ENCODE data around the gene CCDC71. TPM values are rescaled to one million over a fixed set of nuclear protein-coding genes. Genes with fewer than 3 reads are reported as not detected.

CCDC71 gene
- total and polyA plus RNA-seq, 2 of the 13 experiments (the other 11 are each of a cell fraction or from before 2014, with no cell fraction given): 9.7 to 14.3 TPM

GRCh38 chr3:49165771-49166751 is at the start of gene CCDC71 (continued):
- peak; percentile 47; the same call in 1 of the 2 replicates for TF ChIP-seq ZNF609 (CRISPR knock-in tag; IDR thresholded peaks at IDR 0.05; ENCODE audit: borderline replicate concordance)
- peak; percentile 48 for TF ChIP-seq GATAD2A (CRISPR knock-in tag; IDR thresholded peaks at IDR 0.05)
- TF ChIP-seq TAF1 (CRISPR knock-in tag; IDR thresholded peaks at IDR 0.05): peak; percentile 55; the same call in 1 of the 2 replicates
- TF ChIP-seq KDM1A (CRISPR knock-in tag; IDR thresholded peaks at IDR 0.05): peak; percentile 58; the same call in 1 of the 2 replicates
- TF ChIP-seq ZNF3 (CRISPR knock-in tag; IDR thresholded peaks at IDR 0.05): peak; percentile 97
- peak; percentile 92 for TF ChIP-seq THAP11 (CRISPR knock-in tag; IDR thresholded peaks at IDR 0.05)
- no peak for TF ChIP-seq SAFB2 (CRISPR knock-in tag; IDR thresholded peaks at IDR 0.05; ENCODE audit: borderline replicate concordance, low read depth)
- peak; percentile 23; the same call in 1 of the 2 replicates for TF ChIP-seq ZNF768 (CRISPR knock-in tag; IDR thresholded peaks at IDR 0.05)
- TF ChIP-seq MAZ (IDR thresholded peaks at IDR 0.05; ENCODE audit: borderline replicate concordance, low read depth, low read length): peak; percentile 25; the same call in 1 of the 2 replicates
- TF ChIP-seq MAZ (CRISPR knock-in tag; IDR thresholded peaks at IDR 0.05; ENCODE audit: low read depth): no peak
- TF ChIP-seq, protein P1, sequence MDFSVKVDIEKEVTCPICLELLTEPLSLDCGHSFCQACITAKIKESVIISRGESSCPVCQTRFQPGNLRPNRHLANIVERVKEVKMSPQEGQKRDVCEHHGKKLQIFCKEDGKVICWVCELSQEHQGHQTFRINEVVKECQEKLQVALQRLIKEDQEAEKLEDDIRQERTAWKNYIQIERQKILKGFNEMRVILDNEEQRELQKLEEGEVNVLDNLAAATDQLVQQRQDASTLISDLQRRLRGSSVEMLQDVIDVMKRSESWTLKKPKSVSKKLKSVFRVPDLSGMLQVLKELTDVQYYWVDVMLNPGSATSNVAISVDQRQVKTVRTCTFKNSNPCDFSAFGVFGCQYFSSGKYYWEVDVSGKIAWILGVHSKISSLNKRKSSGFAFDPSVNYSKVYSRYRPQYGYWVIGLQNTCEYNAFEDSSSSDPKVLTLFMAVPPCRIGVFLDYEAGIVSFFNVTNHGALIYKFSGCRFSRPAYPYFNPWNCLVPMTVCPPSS (IDR thresholded peaks at IDR 0.05): no peak
- TF ChIP-seq, protein P2, sequence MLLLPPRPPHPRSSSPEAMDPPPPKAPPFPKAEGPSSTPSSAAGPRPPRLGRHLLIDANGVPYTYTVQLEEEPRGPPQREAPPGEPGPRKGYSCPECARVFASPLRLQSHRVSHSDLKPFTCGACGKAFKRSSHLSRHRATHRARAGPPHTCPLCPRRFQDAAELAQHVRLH (CRISPR knock-in tag; IDR thresholded peaks at IDR 0.05; ENCODE audit: borderline replicate concordance, low read depth): peak; percentile 31; the same call in 1 of the 2 replicates
- TF ChIP-seq, protein P3, sequence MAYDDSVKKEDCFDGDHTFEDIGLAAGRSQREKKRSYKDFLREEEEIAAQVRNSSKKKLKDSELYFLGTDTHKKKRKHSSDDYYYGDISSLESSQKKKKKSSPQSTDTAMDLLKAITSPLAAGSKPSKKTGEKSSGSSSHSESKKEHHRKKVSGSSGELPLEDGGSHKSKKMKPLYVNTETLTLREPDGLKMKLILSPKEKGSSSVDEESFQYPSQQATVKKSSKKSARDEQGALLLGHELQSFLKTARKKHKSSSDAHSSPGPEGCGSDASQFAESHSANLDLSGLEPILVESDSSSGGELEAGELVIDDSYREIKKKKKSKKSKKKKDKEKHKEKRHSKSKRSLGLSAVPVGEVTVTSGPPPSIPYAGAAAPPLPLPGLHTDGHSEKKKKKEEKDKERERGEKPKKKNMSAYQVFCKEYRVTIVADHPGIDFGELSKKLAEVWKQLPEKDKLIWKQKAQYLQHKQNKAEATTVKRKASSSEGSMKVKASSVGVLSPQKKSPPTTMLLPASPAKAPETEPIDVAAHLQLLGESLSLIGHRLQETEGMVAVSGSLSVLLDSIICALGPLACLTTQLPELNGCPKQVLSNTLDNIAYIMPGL (CRISPR knock-in tag; IDR thresholded peaks at IDR 0.05; ENCODE audit: borderline replicate concordance in 1 of 2, low read depth in 1 of 2): 0 out of 4 replicates have a peak, but pooled peaks of 1 of the 2 experiments have one; percentile 27
- TF ChIP-seq NR1H2 (CRISPR knock-in tag; IDR thresholded peaks at IDR 0.05; ENCODE audit: borderline replicate concordance, low read depth): no peak
- peak; percentile 91 to 94 for TF ChIP-seq NR2F1 (CRISPR knock-in tag; IDR thresholded peaks at IDR 0.05)
- peak; percentile 22; the same call in 1 of the 2 replicates for TF ChIP-seq ZNF629 (CRISPR knock-in tag; conservative IDR thresholded peaks at IDR 0.05)
- TF ChIP-seq ZNF713 (CRISPR knock-in tag; IDR thresholded peaks at IDR 0.05): no peak; the same call in 1 of the 2 replicates
- no peak for TF ChIP-seq HDAC6 (IDR thresholded peaks at IDR 0.05; ENCODE audit: low read depth, low read length)
- peak; percentile 98 for TF ChIP-seq HOXA3 (CRISPR knock-in tag; IDR thresholded peaks at IDR 0.05)

Measured in HepG2 (cell line).